GM23338 (cell line): ENCODE results near the gene PFKFB2. TPM values are rescaled to one million over a fixed set of nuclear protein-coding genes. Genes with fewer than 3 reads are reported as not detected.

Source experiments
- ATAC-seq: fragments of 200-7000 bp; cut with Tn5 transposase; 3 replicates; pipeline ENCODE4 v1.9.1; 2020
- DNase-seq: peaks from one replicate; pipeline ENCODE4 v3.0.0-alpha.2; 2015; ENCODE audit warnings: low spot score
- H2AFZ ChIP-seq: fragments of 200-600 bp; sonication (generic); 2 replicates; pipeline ENCODE4 v1.8.0; 2016; ENCODE audit warnings: antibody characterized with exemption, mild to moderate bottlenecking, moderate library complexity
- H3F3A ChIP-seq: fragments of 200-600 bp; sonication (generic); replicated peaks from 2 replicates; pipeline ENCODE4 v1.8.0; 2017; ENCODE audit warnings: antibody characterized with exemption, mixed run types, low read depth
- H3K27ac ChIP-seq: fragments of 200-600 bp; sonication (generic); 2 replicates; pipeline ENCODE4 v1.6.1; 2016; ENCODE audit warnings: low read depth
- H3K27me3 ChIP-seq: fragments of 200-600 bp; sonication (generic); 2 replicates; pipeline ENCODE4 v1.8.0; 2016; ENCODE audit warnings: mild to moderate bottlenecking, mixed run types, moderate library complexity; ENCODE audit not compliant: insufficient read depth
- H3K36me3 ChIP-seq: fragments of 200-600 bp; sonication (generic); 2 replicates; pipeline ENCODE4 v1.8.0; 2016; ENCODE audit warnings: mild to moderate bottlenecking; ENCODE audit not compliant: insufficient read depth
- H3K4me1 ChIP-seq: fragments of 200-600 bp; sonication (generic); 2 replicates; pipeline ENCODE4 v1.8.0; 2016; ENCODE audit warnings: mild to moderate bottlenecking, moderate library complexity; ENCODE audit not compliant: insufficient read depth
- H3K4me2 ChIP-seq: fragments of 200-600 bp; sonication (generic); 2 replicates; pipeline ENCODE4 v1.7.1; 2017; ENCODE audit warnings: mixed run types
- H3K4me3 ChIP-seq: fragments of 200-600 bp; sonication (generic); 2 replicates; pipeline ENCODE4 v1.6.1; 2016; ENCODE audit warnings: mixed run types
- H3K79me2 ChIP-seq: fragments of 200-600 bp; sonication (generic); replicated peaks from 2 replicates; pipeline ENCODE4 v1.8.0; 2017; ENCODE audit warnings: mild to moderate bottlenecking; ENCODE audit not compliant: insufficient read depth
- H3K9me2 ChIP-seq: fragments of 200-600 bp; sonication (generic); 2 replicates; pipeline ENCODE4 v1.8.0; 2017; ENCODE audit not compliant: insufficient read depth
- H4K20me1 ChIP-seq: fragments of 200-600 bp; sonication (generic); replicated peaks from 2 replicates; pipeline ENCODE4 v1.8.0; 2017; ENCODE audit warnings: mild to moderate bottlenecking; ENCODE audit not compliant: insufficient read depth
- H3K27ac Mint-ChIP-seq: 2 replicates; pipeline ENCODE4 v1.8.0; 2020; ENCODE audit warnings: inconsistent platforms, mild to moderate bottlenecking, moderate library complexity, mixed read lengths
- H3K27me3 Mint-ChIP-seq: 3 replicates; pipeline ENCODE4 v1.8.0; 2022; ENCODE audit warnings: low read depth, mild to moderate bottlenecking, moderate library complexity, mixed read lengths, inconsistent platforms; ENCODE audit not compliant: insufficient read depth, poor library complexity
- H3K36me3 Mint-ChIP-seq: 3 replicates; pipeline ENCODE4 v1.8.0; 2021; ENCODE audit warnings: low read depth, mild to moderate bottlenecking, inconsistent platforms, moderate library complexity, mixed read lengths
- H3K4me1 Mint-ChIP-seq: 3 replicates; pipeline ENCODE4 v1.8.0; 2020; ENCODE audit warnings: mild to moderate bottlenecking, inconsistent platforms, mixed read lengths
- H3K4me3 Mint-ChIP-seq: 3 replicates; pipeline ENCODE4 v1.8.0; 2021; ENCODE audit warnings: moderate library complexity, mild to moderate bottlenecking, inconsistent platforms, mixed read lengths
- H3K9me3 Mint-ChIP-seq: 3 replicates; pipeline ENCODE4 v1.8.0; 2020; ENCODE audit warnings: moderate library complexity, mild to moderate bottlenecking, inconsistent platforms, mixed read lengths
- CREB1 ChIP-seq: fragments of 250-450 bp; sonication (Bioruptor Pico); IDR thresholded peaks from 2 replicates; pipeline ENCODE4 v1.5.0; 2020; ENCODE audit warnings: low read depth, mild to moderate bottlenecking, moderate library complexity
- CTCF ChIP-seq, 2 experiments: fragments of 200-600 bp in 1 of 2; sonication (generic) in 1 of 2; conservative IDR thresholded peaks; 2 replicates each; pipeline versions ENCODE4 v1.5.1 to v1.6.1; 2016 to 2017; ENCODE audit warnings: antibody characterized with exemption in 2 of 2, low read depth in 2 of 2, mild to moderate bottlenecking in 2 of 2, moderate library complexity in 1 of 2
- EZH2phosphoT487 ChIP-seq: fragments of 200-600 bp; sonication (generic); IDR thresholded peaks from one replicate; pipeline ENCODE4 v1.8.1; 2018; ENCODE audit warnings: antibody characterized with exemption; ENCODE audit not compliant: unreplicated experiment
- JUNB ChIP-seq: IDR thresholded peaks from one replicate; pipeline ENCODE4 v1.6.1; 2016; ENCODE audit warnings: antibody characterized with exemption; ENCODE audit not compliant: unreplicated experiment
- NANOG ChIP-seq: IDR thresholded peaks from 2 replicates; pipeline ENCODE4 v1.6.1; 2016; ENCODE audit warnings: antibody characterized with exemption, borderline replicate concordance
- POLR2AphosphoS5 ChIP-seq: IDR thresholded peaks from 2 replicates; pipeline ENCODE4 v1.6.1; 2016; ENCODE audit warnings: antibody characterized with exemption, low read depth
- REST ChIP-seq: IDR thresholded peaks from one replicate; pipeline ENCODE4 v1.6.1; 2018; ENCODE audit warnings: antibody characterized with exemption; ENCODE audit not compliant: unreplicated experiment
- STAT1 ChIP-seq: IDR thresholded peaks from one replicate; pipeline ENCODE4 v1.6.1; 2016; ENCODE audit warnings: antibody characterized with exemption; ENCODE audit not compliant: unreplicated experiment
- ZNF114 ChIP-seq: fragments of 250-450 bp; sonication (Bioruptor Pico); IDR thresholded peaks from 2 replicates; pipeline ENCODE4 v1.5.0; 2020; ENCODE audit warnings: mild to moderate bottlenecking, moderate library complexity
- ZNF331 ChIP-seq: fragments of 250-450 bp; sonication (Bioruptor Pico); IDR thresholded peaks from 2 replicates; pipeline ENCODE4 v1.5.0; 2020; ENCODE audit warnings: low read depth, mild to moderate bottlenecking, moderate library complexity
- polyA plus RNA-seq: library from polyadenylated mRNA; unstranded; fragments of >200 nt; fragmentation: Nextera tagmentation; extraction: Ambion mirVana; gene quantifications from 2 replicates; pipeline ENCODE4 v1.2.1, GENCODE V29; 2016
- total RNA-seq: library from RNA; depleted of rRNA; stranded (reverse); fragments of >200 nt; shearing (Covaris generic); gene quantifications from 2 replicates; pipeline ENCODE4 v1.2.3, GENCODE V29; 2014
- TF ChIP-seq, protein P1 (sequence below): IDR thresholded peaks from 2 replicates; pipeline ENCODE4 v1.6.1; 2016; ENCODE audit warnings: antibody characterized with exemption
- TF ChIP-seq, protein P2 (sequence below): fragments of 250-450 bp; sonication (Bioruptor Pico); IDR thresholded peaks from 2 replicates; pipeline ENCODE4 v1.5.0; 2020; ENCODE audit warnings: mild to moderate bottlenecking, moderate library complexity

The PFKFB2 gene
- total and polyA plus RNA-seq, 2 experiments from 2014 or later: 4.9 to 14.8 TPM

DNA sequence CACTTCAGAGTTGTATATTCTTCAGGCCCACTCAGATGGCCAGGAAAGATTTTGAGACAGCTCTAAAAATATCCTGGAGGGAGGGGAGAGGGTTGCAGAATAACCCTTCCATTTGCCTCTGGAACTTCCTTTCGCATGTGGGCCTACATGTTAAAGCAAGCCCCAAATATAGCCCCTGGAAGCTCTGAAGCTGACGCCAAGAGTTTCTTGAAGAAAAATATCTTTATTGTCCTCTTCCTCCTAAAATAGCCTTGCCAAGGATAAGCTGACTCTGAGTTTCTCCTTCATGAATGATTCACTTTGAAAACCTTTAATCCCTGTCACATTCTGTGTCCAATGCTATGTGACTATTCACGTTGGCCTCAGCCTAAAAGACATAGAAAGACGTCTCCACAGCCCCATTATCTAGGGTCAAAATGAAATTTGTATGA, 27.0 kb upstream of the PFKFB2 start (continued):
- no peak for TF ChIP-seq NANOG
- no peak for TF ChIP-seq ZNF331 (CRISPR knock-in tag)
- no peak for TF ChIP-seq CREB1 (CRISPR knock-in tag)

DNA sequence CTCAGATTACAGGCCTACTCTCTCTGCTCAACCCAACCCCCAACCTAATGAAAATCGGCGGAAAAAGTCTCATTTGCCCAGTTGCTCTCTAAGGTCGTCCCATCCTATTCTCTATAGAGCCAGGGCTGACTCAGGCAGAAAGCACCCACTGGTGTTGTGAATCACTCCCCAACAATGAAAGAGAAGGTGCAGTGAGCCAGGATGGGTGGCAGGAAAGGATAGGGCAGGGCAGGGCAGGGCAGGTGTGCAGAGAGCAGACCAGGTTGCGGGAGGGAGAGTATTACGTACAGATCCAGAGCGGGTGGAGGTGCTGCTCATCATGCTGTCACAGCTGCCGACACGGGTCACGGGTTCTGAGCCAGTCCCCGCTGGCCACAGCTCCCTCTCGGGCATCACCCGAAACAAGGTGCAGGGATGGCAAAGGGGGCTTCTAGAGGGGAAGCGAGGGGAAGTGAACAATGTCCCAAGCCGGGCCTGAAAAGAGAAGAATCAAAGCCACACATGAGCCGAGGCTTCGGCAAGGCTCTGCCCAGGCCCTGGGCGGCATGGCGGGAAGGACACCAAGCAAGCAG, 25.8 kb upstream of the PFKFB2 start:
- ATAC-seq (no peak), DNase-seq (no peak)
- no peak overlapping the region for H3K4me3 ChIP-seq
- H3K9me3 Mint-ChIP-seq: no peaks in the 10 kb centered on the region
- peaks cover 35% of the 10 kb centered on the region for H3K4me1 ChIP-seq
- no peaks in the 10 kb centered on the region for H3K79me2 ChIP-seq
- H3K36me3 Mint-ChIP-seq: no peaks in the 10 kb centered on the region; the same call in 2 of the 3 replicates
- no peak overlapping the region for H3K4me3 Mint-ChIP-seq
- peaks cover 3% of the 10 kb centered on the region for H3K27me3 Mint-ChIP-seq
- H3K9me2 ChIP-seq: peaks cover 10% of the 10 kb centered on the region; the same call in 1 of the 2 replicates
- H3K27me3 ChIP-seq: no peaks in the 10 kb centered on the region
- peaks cover 56% of the 10 kb centered on the region for H3K4me1 Mint-ChIP-seq
- H4K20me1 ChIP-seq: no peaks in the 10 kb centered on the region
- H3K27ac Mint-ChIP-seq: no peak overlapping the region
- no peak overlapping the region for H2AFZ ChIP-seq
- H3K36me3 ChIP-seq: no peaks in the 10 kb centered on the region
- H3K27ac ChIP-seq: no peak overlapping the region
- 0 out of 2 replicates have a peak, but pooled peaks cover 3% of the 10 kb centered on the region for H3F3A ChIP-seq
- H3K4me2 ChIP-seq: no peak overlapping the region
- TF ChIP-seq STAT1 (no peak), JUNB (no peak), NANOG (no peak), ZNF331 (CRISPR knock-in tag) (no peak), POLR2AphosphoS5 (no peak), EZH2phosphoT487 (no peak), ZNF114 (CRISPR knock-in tag) (no peak), REST (no peak), CREB1 (CRISPR knock-in tag) (no peak), CTCF (conservative IDR thresholded peaks at IDR 0.05; ENCODE audit: low read depth in 2 of 2) (no peak)
- TF ChIP-seq, protein P1, sequence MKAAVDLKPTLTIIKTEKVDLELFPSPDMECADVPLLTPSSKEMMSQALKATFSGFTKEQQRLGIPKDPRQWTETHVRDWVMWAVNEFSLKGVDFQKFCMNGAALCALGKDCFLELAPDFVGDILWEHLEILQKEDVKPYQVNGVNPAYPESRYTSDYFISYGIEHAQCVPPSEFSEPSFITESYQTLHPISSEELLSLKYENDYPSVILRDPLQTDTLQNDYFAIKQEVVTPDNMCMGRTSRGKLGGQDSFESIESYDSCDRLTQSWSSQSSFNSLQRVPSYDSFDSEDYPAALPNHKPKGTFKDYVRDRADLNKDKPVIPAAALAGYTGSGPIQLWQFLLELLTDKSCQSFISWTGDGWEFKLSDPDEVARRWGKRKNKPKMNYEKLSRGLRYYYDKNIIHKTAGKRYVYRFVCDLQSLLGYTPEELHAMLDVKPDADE: no peak
- TF ChIP-seq, protein P2, sequence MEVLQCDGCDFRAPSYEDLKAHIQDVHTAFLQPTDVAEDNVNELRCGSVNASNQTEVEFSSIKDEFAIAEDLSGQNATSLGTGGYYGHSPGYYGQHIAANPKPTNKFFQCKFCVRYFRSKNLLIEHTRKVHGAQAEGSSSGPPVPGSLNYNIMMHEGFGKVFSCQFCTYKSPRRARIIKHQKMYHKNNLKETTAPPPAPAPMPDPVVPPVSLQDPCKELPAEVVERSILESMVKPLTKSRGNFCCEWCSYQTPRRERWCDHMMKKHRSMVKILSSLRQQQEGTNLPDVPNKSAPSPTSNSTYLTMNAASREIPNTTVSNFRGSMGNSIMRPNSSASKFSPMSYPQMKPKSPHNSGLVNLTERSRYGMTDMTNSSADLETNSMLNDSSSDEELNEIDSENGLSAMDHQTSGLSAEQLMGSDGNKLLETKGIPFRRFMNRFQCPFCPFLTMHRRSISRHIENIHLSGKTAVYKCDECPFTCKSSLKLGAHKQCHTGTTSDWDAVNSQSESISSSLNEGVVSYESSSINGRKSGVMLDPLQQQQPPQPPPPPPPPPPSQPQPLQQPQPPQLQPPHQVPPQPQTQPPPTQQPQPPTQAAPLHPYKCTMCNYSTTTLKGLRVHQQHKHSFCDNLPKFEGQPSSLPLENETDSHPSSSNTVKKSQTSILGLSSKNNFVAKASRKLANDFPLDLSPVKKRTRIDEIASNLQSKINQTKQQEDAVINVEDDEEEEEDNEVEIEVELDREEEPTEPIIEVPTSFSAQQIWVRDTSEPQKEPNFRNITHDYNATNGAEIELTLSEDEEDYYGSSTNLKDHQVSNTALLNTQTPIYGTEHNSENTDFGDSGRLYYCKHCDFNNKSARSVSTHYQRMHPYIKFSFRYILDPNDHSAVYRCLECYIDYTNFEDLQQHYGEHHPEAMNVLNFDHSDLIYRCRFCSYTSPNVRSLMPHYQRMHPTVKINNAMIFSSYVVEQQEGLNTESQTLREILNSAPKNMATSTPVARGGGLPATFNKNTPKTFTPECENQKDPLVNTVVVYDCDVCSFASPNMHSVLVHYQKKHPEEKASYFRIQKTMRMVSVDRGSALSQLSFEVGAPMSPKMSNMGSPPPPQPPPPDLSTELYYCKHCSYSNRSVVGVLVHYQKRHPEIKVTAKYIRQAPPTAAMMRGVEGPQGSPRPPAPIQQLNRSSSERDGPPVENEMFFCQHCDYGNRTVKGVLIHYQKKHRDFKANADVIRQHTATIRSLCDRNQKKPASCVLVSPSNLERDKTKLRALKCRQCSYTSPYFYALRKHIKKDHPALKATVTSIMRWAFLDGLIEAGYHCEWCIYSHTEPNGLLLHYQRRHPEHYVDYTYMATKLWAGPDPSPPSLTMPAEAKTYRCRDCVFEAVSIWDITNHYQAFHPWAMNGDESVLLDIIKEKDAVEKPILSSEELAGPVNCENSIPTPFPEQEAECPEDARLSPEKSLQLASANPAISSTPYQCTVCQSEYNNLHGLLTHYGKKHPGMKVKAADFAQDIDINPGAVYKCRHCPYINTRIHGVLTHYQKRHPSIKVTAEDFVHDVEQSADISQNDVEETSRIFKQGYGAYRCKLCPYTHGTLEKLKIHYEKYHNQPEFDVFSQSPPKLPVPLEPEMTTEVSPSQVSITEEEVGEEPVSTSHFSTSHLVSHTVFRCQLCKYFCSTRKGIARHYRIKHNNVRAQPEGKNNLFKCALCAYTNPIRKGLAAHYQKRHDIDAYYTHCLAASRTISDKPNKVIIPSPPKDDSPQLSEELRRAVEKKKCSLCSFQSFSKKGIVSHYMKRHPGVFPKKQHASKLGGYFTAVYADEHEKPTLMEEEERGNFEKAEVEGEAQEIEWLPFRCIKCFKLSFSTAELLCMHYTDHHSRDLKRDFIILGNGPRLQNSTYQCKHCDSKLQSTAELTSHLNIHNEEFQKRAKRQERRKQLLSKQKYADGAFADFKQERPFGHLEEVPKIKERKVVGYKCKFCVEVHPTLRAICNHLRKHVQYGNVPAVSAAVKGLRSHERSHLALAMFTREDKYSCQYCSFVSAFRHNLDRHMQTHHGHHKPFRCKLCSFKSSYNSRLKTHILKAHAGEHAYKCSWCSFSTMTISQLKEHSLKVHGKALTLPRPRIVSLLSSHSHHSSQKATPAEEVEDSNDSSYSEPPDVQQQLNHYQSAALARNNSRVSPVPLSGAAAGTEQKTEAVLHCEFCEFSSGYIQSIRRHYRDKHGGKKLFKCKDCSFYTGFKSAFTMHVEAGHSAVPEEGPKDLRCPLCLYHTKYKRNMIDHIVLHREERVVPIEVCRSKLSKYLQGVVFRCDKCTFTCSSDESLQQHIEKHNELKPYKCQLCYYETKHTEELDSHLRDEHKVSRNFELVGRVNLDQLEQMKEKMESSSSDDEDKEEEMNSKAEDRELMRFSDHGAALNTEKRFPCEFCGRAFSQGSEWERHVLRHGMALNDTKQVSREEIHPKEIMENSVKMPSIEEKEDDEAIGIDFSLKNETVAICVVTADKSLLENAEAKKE (CRISPR knock-in tag): no peak
